NOMO-1 treated with dmso at 0.1 percent for 144 hours (cell line): ENCODE measurements around the gene HIP1.
"Not testable (repeated sequence)": the region's sequence is repeated elsewhere in the genome, so short reads cannot be mapped to it uniquely, and the experiment has no call there.

Source experiments
- DNase-seq: peaks from one replicate; lab custom pipeline; 2025; ENCODE audit not compliant: unreplicated experiment; lab: John Stamatoyannopoulos, UW

HIP1 gene

GRCh38 chr7:75619636-75620035 is 119.1 kb downstream of the HIP1 start:
- DNase-seq = peak; percentile 47

GRCh38 chr7:75617634-75618234 is 121.0 kb downstream of the HIP1 start:
- DNase-seq = peak; percentile 100

DNA sequence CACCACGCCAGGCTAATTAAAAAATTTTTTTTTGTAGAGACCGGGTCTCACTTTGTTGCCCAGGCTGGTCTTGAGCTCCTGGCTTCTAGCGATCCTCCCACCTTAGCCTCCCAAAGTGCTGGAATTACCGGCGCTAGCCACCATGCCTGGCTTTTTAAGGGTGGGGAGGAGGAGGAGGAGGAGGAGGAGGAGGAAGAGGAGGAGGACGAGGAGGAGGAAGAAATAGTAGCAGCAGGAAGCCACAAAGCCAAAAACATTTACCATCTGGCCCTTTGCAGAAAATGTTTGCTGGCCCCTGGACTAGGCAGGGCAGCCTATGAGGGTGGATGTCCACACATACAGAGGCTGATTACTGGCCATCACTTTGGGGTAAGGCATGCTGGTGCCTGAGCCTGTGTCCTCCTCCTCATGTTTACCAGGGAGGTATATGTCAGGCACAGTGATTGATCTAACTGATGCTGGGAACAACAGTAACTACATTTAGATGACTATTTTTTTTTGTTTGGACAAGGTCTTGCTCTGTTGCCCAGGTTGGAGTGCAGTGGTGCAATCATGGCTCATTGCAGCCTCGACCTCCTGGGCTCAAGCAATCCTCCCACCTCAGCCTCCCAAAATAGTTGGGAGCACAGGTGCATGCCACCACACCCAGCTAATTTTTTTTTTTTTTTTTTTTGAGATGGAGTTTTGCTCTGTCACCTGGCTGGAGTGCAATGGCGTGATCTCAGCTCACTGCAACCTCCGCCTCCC is 122.1 kb downstream of the HIP1 start:
- DNase-seq = no peak

DNA sequence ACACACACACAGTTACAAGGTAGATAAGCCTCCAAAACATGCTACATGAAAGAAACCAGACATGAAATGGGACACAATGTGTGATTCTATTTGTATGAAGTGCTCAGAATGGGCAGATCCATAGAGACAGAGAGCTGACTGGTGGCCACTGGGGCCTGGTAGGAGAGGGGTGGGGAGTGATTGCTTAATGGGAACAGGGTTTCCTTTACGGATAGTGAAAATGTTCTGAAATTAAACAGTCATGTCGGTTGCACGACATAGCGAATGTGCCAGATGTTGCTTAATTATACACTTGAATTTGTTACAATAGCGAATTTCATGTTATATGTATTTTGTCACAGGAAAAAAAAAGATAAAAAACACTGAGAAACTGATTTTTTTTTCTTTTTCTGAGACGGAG is 124.3 kb downstream of the HIP1 start:
- peak; percentile 83 for DNase-seq

DNA sequence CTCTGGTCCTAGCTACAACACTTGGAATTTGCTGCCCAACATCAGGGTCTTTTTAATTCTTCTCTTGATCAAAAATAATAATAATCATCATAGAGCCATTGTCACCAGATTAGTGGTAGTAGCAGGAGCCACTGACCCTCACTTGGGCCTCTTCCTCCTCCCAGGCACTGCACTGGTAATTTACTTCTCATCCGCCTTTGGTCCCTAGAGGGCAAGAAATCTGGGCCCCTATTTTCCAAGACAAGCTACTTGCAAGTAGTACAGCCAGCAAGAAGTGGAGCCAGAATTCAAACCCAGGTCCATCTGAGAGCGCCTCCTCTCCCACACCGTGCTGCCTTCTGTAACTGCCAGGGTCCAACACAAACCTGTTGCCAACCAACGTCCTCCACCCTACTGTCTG is 125.4 kb downstream of the HIP1 start:
- no peak for DNase-seq

- DNase-seq = no peak
These were observed 127.1 kb downstream of the HIP1 start for GRCh38 chr7:75611557-75612178.

- DNase-seq = peak; percentile 38
These were observed 129.3 kb downstream of the HIP1 start for GRCh38 chr7:75609416-75609815.

DNA sequence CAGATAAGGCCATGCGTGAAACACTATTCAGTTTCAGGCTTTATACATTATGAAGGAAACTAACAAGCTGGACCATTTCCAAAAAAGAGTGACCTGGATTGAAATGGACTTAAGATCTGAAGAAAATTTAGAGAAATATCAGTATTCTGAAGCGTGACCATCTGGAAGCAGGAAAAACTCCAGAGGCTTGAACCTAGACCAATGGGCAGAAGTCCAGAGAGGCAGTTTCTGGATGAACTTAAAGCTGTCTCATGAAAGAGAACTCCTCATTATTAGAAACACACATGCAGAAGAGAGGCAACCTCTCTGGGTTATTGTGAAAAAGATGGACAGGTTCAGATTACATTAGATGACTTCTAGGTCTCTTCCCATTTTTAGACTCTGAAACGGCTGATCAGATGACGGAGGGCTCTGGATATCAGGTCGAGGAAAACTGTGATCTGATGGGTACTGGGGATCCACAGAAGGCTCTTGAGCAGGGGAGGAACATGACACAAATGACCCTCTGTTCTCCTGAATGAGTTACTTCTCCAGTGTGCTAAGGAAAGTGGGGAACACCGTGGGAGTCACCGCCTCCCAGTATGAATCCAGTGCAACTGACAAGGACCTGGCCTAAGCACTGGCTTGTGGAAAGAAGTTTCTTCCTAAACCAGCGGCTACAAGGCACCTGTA is 130.2 kb downstream of the HIP1 start:
- no peak for DNase-seq

GRCh38 chr7:75604408-75604807 is 134.3 kb downstream of the HIP1 start:
- DNase-seq = no peak

- not testable (repeated sequence) for DNase-seq
These were observed 135.9 kb downstream of the HIP1 start for GRCh38 chr7:75602831-75603230.

GRCh38 chr7:75601539-75601938 is 137.2 kb downstream of the HIP1 start:
- DNase-seq = no peak

DNA sequence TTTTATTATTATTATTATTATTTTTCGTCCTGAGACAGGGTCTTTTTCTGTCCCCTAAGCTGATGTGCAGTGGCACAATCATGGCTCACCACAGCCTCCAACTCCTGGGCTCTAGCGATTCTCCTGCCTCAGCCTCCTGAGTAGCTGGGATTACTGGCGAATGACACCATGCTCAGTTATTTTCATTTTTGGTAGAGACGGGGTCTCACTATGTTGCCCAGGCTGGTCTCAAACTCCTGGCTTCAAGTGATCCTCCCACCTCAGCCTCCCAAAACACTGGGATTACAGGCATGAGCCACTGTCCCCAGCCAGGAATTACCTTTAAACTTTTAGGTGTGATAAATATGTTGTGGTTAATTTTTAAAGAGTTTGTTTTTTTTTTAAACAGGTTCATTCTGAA is 138.0 kb downstream of the HIP1 start:
- DNase-seq = not testable (repeated sequence)

DNA sequence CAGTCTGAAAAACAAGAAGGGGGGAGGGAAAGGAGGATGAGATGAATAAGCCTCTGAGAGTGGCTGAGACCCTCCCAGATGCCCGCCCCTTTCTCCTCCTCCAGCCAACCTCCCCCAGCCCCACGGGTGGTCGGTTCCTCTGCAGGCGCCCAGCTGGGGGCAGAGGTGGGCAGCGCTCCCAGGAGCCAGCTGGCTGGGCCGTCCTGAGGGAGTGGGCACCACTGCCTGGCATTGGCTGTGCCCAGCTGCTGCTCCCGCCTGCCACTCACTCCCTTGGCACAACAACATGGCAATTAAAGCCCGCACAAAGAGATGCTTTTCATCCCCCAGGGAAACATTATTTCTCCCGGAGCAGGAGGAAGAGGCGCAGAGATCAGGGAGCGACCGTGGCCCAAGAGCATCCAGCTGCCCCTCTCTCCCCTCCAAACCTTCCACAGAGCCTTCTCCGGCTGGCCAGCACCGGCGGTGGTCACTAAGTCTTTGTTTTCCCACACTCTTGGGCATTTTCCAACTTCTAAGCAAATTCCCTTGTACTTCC is 139.4 kb downstream of the HIP1 start:
- no peak for DNase-seq

- no peak for DNase-seq
These were observed 141.8 kb downstream of the HIP1 start for GRCh38 chr7:75596727-75597614.

GRCh38 chr7:75595766-75596165 is 143.0 kb downstream of the HIP1 start:
- DNase-seq = no peak

- DNase-seq = not testable (repeated sequence)
These were observed 145.1 kb downstream of the HIP1 start for GRCh38 chr7:75593500-75594184.

GRCh38 chr7:75591467-75592255 is 147.1 kb downstream of the HIP1 start:
- no peak for DNase-seq

- no peak for DNase-seq
These were observed 148.3 kb downstream of the HIP1 start for GRCh38 chr7:75590373-75591005.

GRCh38 chr7:75584354-75584753 is 154.4 kb downstream of the HIP1 start:
- no peak for DNase-seq
